Fibroblast of lung (primary cell): ENCODE data around the gene RAB17.

Experiments
- EZH2 ChIP-seq: IDR thresholded peaks from 2 replicates; pipeline ENCODE4 v1.5.1; 2012; ENCODE audit warnings: low read length, control low read depth, mild to moderate bottlenecking; ENCODE audit errors: missing control alignments
- TF ChIP-seq, protein P1 (sequence below), 2 donors: IDR thresholded peaks in 1 of 2; conservative IDR thresholded peaks in 1 of 2; 1 replicate in 1 of 2; 2 replicates in 1 of 2; pipeline ENCODE4 v1.5.1; 2011 to 2012; ENCODE audit warnings: low read length in 2 of 2, control low read depth in 1 of 2, inconsistent platforms in 1 of 2, low read depth in 1 of 2, mild to moderate bottlenecking in 1 of 2

DNA sequence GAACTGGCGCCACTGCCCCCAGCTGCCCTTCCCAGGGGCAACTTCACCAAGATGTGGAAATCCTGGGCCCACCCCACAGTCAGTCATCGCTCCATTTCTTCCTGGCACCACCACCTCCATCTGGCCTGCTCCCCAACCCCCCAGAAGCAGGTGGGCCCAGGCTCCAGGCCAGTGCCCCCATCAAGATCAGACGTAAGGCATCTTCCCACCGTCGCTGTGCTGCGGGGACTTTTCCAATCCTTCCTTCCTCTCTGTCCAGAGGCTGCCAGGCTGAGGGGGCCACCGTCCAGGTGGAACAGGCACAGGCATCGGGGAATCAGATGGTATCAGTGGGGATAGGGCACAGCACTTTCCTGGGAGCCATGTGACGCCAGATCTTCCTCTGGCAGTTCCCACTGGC lies 16.1 kb downstream of the RAB17 start:
- TF ChIP-seq, protein P1, sequence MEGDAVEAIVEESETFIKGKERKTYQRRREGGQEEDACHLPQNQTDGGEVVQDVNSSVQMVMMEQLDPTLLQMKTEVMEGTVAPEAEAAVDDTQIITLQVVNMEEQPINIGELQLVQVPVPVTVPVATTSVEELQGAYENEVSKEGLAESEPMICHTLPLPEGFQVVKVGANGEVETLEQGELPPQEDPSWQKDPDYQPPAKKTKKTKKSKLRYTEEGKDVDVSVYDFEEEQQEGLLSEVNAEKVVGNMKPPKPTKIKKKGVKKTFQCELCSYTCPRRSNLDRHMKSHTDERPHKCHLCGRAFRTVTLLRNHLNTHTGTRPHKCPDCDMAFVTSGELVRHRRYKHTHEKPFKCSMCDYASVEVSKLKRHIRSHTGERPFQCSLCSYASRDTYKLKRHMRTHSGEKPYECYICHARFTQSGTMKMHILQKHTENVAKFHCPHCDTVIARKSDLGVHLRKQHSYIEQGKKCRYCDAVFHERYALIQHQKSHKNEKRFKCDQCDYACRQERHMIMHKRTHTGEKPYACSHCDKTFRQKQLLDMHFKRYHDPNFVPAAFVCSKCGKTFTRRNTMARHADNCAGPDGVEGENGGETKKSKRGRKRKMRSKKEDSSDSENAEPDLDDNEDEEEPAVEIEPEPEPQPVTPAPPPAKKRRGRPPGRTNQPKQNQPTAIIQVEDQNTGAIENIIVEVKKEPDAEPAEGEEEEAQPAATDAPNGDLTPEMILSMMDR (conservative IDR thresholded peaks at IDR 0.05 in 1 of 2, IDR thresholded peaks at IDR 0.05 in 1 of 2; ENCODE audit: low read depth in 1 of 2, low read length in 2 of 2): no peak
- no peak for TF ChIP-seq EZH2
